HFF-Myc (cell line): ENCODE data around the gene TXNDC16.
"Not testable (repeated sequence)": the region's sequence is repeated elsewhere in the genome, so short reads cannot be mapped to it uniquely, and the experiment has no call there.

Experiments
- DNase-seq: peaks from one replicate; pipeline ENCODE4 v3.0.0-alpha.2; 2011; ENCODE audit warnings: low read depth; ENCODE audit errors: extremely low read depth
- H3K4me3 ChIP-seq: replicated peaks from 2 replicates; pipeline ENCODE4 v1.5.1; 2011; ENCODE audit warnings: low read depth, mild to moderate bottlenecking, control low read depth, low read length
- CTCF ChIP-seq: IDR thresholded peaks from 2 replicates; pipeline ENCODE4 v1.5.1; 2012; ENCODE audit warnings: mild to moderate bottlenecking, low read depth, low read length, control low read depth; ENCODE audit errors: missing control alignments

TXNDC16 gene

DNA sequence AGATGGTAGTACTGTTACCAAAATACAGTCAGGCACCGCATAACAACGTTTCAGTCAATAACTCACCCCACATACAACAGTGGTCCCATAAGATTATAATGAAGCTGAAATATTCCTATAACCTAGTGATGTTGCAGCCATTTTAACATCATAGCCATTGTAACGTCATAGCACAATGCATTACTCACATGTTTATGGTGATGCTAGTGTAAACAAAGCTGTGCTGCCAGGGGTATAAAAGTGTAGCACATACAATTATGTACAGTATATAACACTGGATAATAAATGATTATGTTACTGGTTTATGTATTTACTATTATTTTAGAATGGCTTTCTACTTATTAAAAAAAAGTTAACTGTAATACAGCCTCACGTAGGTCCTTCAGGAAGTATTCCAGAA is 37.3 kb upstream of the TXNDC16 start:
- no peak for DNase-seq
- H3K4me3 ChIP-seq, result no peak overlapping the region
- TF ChIP-seq CTCF, result no peak

DNA sequence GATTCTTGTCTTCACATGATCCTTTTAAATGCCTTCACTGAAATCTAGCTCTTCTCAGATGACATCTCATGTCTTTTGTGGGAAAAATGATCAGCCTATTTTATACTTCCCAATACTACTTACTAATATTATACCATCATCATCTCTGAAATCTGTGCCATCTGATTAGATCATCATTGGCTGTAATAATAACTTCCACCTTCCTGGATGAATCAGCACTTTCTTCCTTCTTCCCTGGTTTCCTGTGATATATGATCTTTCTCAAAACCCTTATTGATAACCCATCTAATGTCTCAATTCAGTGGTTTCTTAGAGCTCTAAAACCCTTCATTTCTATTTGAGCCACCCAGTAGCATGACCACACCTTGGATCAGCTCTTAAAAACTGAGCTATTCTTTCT is 31.2 kb upstream of the TXNDC16 start:
- no peak overlapping the region for H3K4me3 ChIP-seq
- DNase-seq, result no peak
- TF ChIP-seq CTCF, result no peak

DNA sequence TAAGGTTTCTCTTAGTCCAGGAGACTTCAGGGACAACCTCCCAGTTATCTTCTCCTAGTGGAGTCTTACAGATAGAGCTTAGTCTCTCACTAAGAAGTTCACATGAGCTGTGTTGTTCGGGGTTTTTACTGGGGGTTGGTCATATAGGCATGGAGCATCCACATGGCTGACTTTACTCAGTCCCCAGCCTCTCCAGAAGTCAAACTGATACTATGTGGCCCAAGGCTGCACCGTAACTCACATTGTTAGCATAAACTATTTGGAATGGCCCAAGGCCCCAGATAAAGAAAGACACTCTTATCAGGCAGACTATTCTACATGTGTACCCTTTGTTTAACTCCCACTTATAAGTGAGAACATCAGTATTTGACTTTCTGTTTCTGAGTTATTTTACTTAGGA is 23.6 kb upstream of the TXNDC16 start:
- DNase-seq, result no peak
- no peak overlapping the region for H3K4me3 ChIP-seq
- no peak for TF ChIP-seq CTCF

GRCh38 chr14:52568454-52568853 is 16.1 kb upstream of the TXNDC16 start:
- DNase-seq, H3K4me3 ChIP-seq: not testable (repeated sequence)

- no peak for TF ChIP-seq CTCF
- DNase-seq, result peak; percentile 6
- no peak overlapping the region for H3K4me3 ChIP-seq
Observed at GRCh38 chr14:52563120-52563519, 10.8 kb upstream of the TXNDC16 start.

DNA sequence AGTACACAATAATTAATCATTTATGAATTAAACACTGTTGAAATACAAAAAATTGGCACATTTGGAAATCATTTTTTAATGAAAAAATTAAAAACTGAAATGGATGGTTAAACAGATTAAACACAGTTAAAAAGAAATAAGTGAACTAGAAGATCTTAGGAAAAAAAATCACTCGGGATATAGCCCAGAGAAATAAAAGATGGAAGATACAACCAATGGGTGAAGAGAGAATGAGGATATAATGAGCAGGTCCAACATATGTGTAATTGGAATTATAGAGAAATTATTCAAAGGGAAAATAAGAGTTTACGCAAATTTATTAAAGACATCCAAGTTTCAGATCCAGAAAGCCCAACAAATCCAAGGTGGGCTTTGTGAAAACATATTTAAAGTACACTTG is 6.4 kb upstream of the TXNDC16 start:
- TF ChIP-seq CTCF, result no peak
- DNase-seq, result no peak
- no peak overlapping the region for H3K4me3 ChIP-seq

DNA sequence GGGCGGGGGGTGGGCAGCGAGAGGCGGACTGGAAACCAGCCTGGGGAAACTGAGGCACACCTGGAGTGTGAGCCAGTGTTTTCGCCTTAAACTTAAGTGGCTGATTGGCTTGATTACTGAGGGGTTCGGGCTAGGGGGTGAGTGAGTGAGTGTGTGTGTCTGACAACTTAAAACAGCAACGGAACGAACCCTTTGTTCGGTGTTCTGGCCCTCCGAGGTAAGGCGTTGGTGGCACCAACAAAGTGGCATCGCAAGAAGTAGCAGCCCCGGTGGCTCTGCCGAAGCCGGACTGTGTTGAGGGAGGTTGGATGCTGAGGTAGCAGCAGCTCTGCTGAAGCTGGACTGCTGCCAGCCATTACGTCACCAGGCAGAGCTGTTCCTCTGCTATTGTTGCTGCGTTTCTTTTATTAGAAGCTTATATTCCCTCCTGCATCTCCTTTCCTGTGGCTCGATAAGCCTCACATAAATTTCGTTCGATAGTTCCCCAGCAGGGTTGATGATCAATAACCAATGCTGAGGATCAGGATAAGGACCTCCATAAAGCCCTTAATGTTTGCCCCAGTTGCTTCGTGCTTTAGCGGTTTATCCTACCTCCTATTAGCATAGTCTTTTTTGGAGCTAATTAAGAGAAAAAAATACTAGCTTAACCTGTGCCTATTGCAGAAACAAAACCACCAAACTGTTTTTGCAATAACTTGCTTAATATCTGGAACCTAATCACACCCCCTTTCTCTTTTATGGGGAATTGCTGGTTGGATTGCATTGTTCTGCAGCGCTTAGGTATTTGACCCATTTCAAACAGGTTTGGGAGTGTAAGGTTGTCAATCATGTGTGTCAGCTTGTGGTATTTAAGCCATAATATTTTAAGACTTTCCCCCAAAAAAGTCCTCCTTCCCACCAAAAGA is 1.6 kb upstream of the TXNDC16 start:
- peak; percentile 68 for DNase-seq
- peak overlapping the region; percentile 82 for H3K4me3 ChIP-seq
- no peak for TF ChIP-seq CTCF
